Osteocyte (in vitro differentiated cells): ENCODE measurements around the gene METTL2B. TPM values are rescaled to one million over a fixed set of nuclear protein-coding genes. Genes with fewer than 3 reads are reported as not detected.

ENCODE experiments used
- DNase-seq: peaks from one replicate; pipeline ENCODE4 v3.0.0; 2021; ENCODE audit warnings: mixed read lengths; ENCODE audit not compliant: unreplicated experiment; ENCODE audit errors: extremely low spot score
- H3K27ac Mint-ChIP-seq: one replicate; pipeline ENCODE4 v1.8.0; 2021; ENCODE audit warnings: mild to moderate bottlenecking, mixed read lengths; ENCODE audit not compliant: unreplicated experiment
- H3K27me3 Mint-ChIP-seq: one replicate; pipeline ENCODE4 v1.8.0; 2021; ENCODE audit warnings: mixed read lengths; ENCODE audit not compliant: unreplicated experiment
- H3K36me3 Mint-ChIP-seq: one replicate; pipeline ENCODE4 v1.8.0; 2021; ENCODE audit warnings: mixed read lengths; ENCODE audit not compliant: unreplicated experiment
- H3K4me1 Mint-ChIP-seq: one replicate; pipeline ENCODE4 v1.8.0; 2021; ENCODE audit warnings: mixed read lengths; ENCODE audit not compliant: unreplicated experiment
- H3K4me3 Mint-ChIP-seq: one replicate; pipeline ENCODE4 v1.8.0; 2021; ENCODE audit warnings: mild to moderate bottlenecking, moderate library complexity, mixed read lengths; ENCODE audit not compliant: unreplicated experiment
- H3K9me3 Mint-ChIP-seq: one replicate; pipeline ENCODE4 v1.8.0; 2021; ENCODE audit warnings: mixed read lengths; ENCODE audit not compliant: unreplicated experiment
- total RNA-seq: library from RNA; stranded (reverse); gene quantifications from 2 replicates; pipeline ENCODE4 v1.2.1, GENCODE V29; 2021
- TF ChIP-seq, protein P1 (sequence below): fragments of 200-600 bp; sonication (generic); IDR thresholded peaks from 2 replicates; pipeline ENCODE4 v1.5.0; 2021; ENCODE audit warnings: antibody characterized with exemption, mild to moderate bottlenecking, moderate library complexity

The METTL2B gene
- total RNA-seq, 1 donor from 2014 or later = 33.2 TPM

DNA sequence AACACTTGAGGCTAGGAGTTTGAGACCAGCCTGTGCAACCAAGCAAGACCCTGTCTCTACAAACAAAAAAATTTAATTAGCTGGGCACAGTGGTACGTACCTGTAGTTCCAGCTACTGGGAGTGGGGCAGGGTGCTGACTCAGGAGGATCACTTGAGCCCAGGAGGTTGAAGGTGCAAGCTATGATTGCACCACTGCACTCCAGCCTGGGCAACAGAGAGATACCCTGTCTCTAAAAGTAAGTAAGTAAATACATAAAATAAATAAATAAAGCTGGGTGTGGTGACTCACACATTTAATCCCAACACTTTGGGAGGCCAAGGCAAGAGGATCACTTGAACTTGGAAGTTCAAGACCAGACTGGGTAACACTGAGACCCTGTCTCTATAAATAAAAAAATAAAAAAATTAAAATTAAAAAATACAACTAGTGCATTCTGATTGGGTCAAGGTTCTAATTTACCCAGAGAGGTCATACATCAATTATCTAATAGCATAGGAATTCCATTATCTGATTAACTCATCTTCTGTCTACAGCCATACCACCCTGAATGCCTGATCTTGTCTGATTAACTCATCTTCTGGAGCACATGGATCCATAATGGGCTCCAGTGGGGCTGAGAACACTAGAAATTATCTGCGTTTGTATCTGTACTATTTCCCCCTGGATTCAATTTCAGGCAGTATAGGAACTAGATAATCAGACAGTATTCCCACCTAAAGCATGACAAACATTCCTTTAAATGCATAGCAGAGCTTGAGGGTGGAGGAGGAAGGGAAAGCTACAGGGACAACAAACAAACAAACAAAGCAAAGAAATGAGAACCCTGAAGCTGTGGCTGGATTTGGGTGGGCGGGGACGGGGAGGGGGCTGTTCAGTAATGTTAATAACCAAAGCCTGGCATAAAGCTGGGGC lies 41.9 kb upstream of the METTL2B start:
- DNase-seq = no peak
- TF ChIP-seq, protein P1, sequence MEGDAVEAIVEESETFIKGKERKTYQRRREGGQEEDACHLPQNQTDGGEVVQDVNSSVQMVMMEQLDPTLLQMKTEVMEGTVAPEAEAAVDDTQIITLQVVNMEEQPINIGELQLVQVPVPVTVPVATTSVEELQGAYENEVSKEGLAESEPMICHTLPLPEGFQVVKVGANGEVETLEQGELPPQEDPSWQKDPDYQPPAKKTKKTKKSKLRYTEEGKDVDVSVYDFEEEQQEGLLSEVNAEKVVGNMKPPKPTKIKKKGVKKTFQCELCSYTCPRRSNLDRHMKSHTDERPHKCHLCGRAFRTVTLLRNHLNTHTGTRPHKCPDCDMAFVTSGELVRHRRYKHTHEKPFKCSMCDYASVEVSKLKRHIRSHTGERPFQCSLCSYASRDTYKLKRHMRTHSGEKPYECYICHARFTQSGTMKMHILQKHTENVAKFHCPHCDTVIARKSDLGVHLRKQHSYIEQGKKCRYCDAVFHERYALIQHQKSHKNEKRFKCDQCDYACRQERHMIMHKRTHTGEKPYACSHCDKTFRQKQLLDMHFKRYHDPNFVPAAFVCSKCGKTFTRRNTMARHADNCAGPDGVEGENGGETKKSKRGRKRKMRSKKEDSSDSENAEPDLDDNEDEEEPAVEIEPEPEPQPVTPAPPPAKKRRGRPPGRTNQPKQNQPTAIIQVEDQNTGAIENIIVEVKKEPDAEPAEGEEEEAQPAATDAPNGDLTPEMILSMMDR = no peak
- Mint-ChIP-seq H3K4me1 (peaks cover 4% of the 10 kb centered on the region), H3K27me3 (peaks cover 28% of the 10 kb centered on the region), H3K4me3 (no peak overlapping the region), H3K27ac (no peak overlapping the region), H3K9me3 (no peaks in the 10 kb centered on the region), H3K36me3 (no peaks in the 10 kb centered on the region)

GRCh38 chr7:128435327-128435686 lies 41.2 kb upstream of the METTL2B start:
- TF ChIP-seq, protein P1 = no peak
- no peak overlapping the region for H3K27ac Mint-ChIP-seq
- no peaks in the 10 kb centered on the region for H3K36me3 Mint-ChIP-seq
- no peak for DNase-seq
- no peaks in the 10 kb centered on the region for H3K9me3 Mint-ChIP-seq
- H3K27me3 Mint-ChIP-seq = peaks cover 27% of the 10 kb centered on the region
- peaks cover 4% of the 10 kb centered on the region for H3K4me1 Mint-ChIP-seq
- H3K4me3 Mint-ChIP-seq = no peak overlapping the region

DNA sequence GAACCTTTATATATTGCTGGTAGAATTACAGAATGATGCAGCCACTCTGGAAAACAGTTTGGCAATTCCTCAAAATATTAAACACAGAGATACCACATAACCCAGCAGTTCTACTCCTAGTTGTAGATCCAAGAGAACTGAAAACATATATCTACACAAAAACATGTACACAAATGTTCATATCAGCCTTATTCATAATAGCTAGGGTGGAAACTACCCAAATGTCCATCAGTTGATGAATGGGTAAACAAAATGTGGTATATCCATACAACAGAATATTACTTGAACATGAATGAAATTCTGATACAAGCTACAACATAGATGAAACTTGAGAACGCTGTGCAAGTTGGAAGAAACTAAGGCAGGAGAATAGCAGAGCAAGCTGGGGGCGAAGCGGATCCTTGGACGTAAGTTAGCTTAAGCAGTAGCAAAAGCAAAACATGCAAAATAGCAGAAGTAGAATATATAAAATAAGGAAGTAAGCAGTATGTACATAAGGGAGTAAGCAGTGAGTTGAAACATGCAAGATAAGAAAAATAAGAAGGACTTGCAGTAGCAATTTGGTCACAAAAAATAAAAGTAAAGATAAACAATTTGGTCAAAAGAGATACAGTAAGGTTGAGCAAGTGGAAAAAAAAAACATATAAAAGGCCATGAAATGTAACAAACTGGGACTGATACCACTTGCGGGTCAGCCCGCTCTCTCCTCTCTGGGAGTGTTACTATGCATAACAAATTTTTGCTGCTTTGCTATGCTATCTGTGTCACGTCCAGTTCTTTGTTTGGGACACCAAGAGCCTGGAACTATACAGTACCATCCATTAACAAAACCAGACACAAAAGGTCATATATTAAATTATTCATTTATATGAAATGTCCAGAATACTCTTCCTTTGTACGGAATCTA lies 38.9 kb upstream of the METTL2B start:
- no peaks in the 10 kb centered on the region for H3K9me3 Mint-ChIP-seq
- H3K4me3 Mint-ChIP-seq = no peak overlapping the region
- DNase-seq = no peak
- TF ChIP-seq, protein P1 = no peak
- no peak overlapping the region for H3K27ac Mint-ChIP-seq
- no peaks in the 10 kb centered on the region for H3K4me1 Mint-ChIP-seq
- H3K36me3 Mint-ChIP-seq = no peaks in the 10 kb centered on the region
- peaks cover 29% of the 10 kb centered on the region for H3K27me3 Mint-ChIP-seq

- H3K27ac Mint-ChIP-seq = no peak overlapping the region
- no peaks in the 10 kb centered on the region for H3K4me1 Mint-ChIP-seq
- H3K36me3 Mint-ChIP-seq = no peaks in the 10 kb centered on the region
- TF ChIP-seq, protein P1 = no peak
- H3K4me3 Mint-ChIP-seq = no peak overlapping the region
- H3K27me3 Mint-ChIP-seq = peaks cover 14% of the 10 kb centered on the region
- no peaks in the 10 kb centered on the region for H3K9me3 Mint-ChIP-seq
- no peak for DNase-seq
Measured at GRCh38 chr7:128442356-128442755, 34.2 kb upstream of the METTL2B start.
